HEK293 (cell line): ENCODE measurements around the gene DUS1L.

Source experiments
- ATF2 ChIP-seq: fragments of 450-650 bp; formaldehyde crosslinking; IDR thresholded peaks from 2 replicates; pipeline ENCODE4 v1.5.1; 2016; ENCODE audit warnings: missing biosample characterization, missing genetic modification characterization, low read depth
- KLF10 ChIP-seq: fragments of 450-650 bp; IDR thresholded peaks from 2 replicates; pipeline ENCODE4 v1.5.1; 2018; ENCODE audit warnings: missing biosample characterization, mild to moderate bottlenecking, missing genetic modification characterization
- PRDM10 ChIP-seq: fragments of 450-650 bp; formaldehyde crosslinking; IDR thresholded peaks from 2 replicates; pipeline ENCODE4 v1.5.1; 2016; ENCODE audit warnings: missing biosample characterization, missing genetic modification characterization
- REST ChIP-seq: fragments of 450-650 bp; formaldehyde crosslinking; IDR thresholded peaks from 2 replicates; pipeline ENCODE4 v1.5.1; 2016; ENCODE audit warnings: missing biosample characterization, missing genetic modification characterization
- SETDB1 ChIP-seq: IDR thresholded peaks from one replicate; pipeline ENCODE4 v1.6.1; 2017; ENCODE audit warnings: mild to moderate bottlenecking, low read length, moderate library complexity, mixed read lengths; ENCODE audit not compliant: insufficient read length
- TSHZ1 ChIP-seq: fragments of 450-650 bp; formaldehyde crosslinking; IDR thresholded peaks from 2 replicates; pipeline ENCODE4 v1.5.1; 2016; ENCODE audit warnings: missing biosample characterization, missing genetic modification characterization, borderline replicate concordance
- WT1 ChIP-seq: fragments of 450-650 bp; formaldehyde crosslinking; IDR thresholded peaks from 2 replicates; pipeline ENCODE4 v1.5.1; 2016; ENCODE audit warnings: missing biosample characterization, missing genetic modification characterization
- ZBTB7A ChIP-seq: fragments of 450-650 bp; formaldehyde crosslinking; IDR thresholded peaks from 2 replicates; pipeline ENCODE4 v1.5.1; 2016; ENCODE audit warnings: low read depth, missing biosample characterization, missing genetic modification characterization
- ZNF121 ChIP-seq: fragments of 450-650 bp; formaldehyde crosslinking; IDR thresholded peaks from 2 replicates; pipeline ENCODE4 v1.5.1; 2016; ENCODE audit warnings: missing biosample characterization, missing genetic modification characterization
- ZNF26 ChIP-seq: fragments of 450-650 bp; formaldehyde crosslinking; IDR thresholded peaks from 2 replicates; pipeline ENCODE4 v1.5.1; 2016; ENCODE audit warnings: missing biosample characterization, missing genetic modification characterization
- ZNF311 ChIP-seq: fragments of 450-650 bp; formaldehyde crosslinking; IDR thresholded peaks from 2 replicates; pipeline ENCODE4 v1.5.1; 2017; ENCODE audit warnings: missing biosample characterization, missing genetic modification characterization, borderline replicate concordance
- ZNF426 ChIP-seq: fragments of 450-650 bp; formaldehyde crosslinking; IDR thresholded peaks from 2 replicates; pipeline ENCODE4 v1.5.1; 2017; ENCODE audit warnings: missing biosample characterization, missing genetic modification characterization, mild to moderate bottlenecking, inconsistent platforms, moderate library complexity
- ZNF548 ChIP-seq: fragments of 450-650 bp; formaldehyde crosslinking; IDR thresholded peaks from 2 replicates; pipeline ENCODE4 v1.5.1; 2016; ENCODE audit warnings: missing biosample characterization, missing genetic modification characterization
- ZNF621 ChIP-seq: fragments of 450-650 bp; formaldehyde crosslinking; IDR thresholded peaks from 2 replicates; pipeline ENCODE4 v1.5.1; 2017; ENCODE audit warnings: missing biosample characterization, missing genetic modification characterization
- ZNF623 ChIP-seq: fragments of 450-650 bp; formaldehyde crosslinking; IDR thresholded peaks from 2 replicates; pipeline ENCODE4 v1.5.1; 2016; ENCODE audit warnings: missing biosample characterization, missing genetic modification characterization
- ZNF629 ChIP-seq: fragments of 450-650 bp; formaldehyde crosslinking; IDR thresholded peaks from 2 replicates; pipeline ENCODE4 v1.5.1; 2017; ENCODE audit warnings: missing biosample characterization, missing genetic modification characterization
- ZNF660 ChIP-seq: fragments of 450-650 bp; IDR thresholded peaks from 2 replicates; pipeline ENCODE4 v1.5.1; 2018; ENCODE audit warnings: missing biosample characterization, mild to moderate bottlenecking, missing genetic modification characterization
- ZNF664 ChIP-seq: fragments of 450-650 bp; formaldehyde crosslinking; IDR thresholded peaks from 2 replicates; pipeline ENCODE4 v1.5.1; 2016; ENCODE audit warnings: missing biosample characterization, missing genetic modification characterization
- ZNF677 ChIP-seq: fragments of 450-650 bp; IDR thresholded peaks from 2 replicates; pipeline ENCODE4 v1.5.0; 2018; ENCODE audit warnings: missing biosample characterization, mild to moderate bottlenecking, missing genetic modification characterization, moderate library complexity
- ZNF792 ChIP-seq: fragments of 450-650 bp; formaldehyde crosslinking; IDR thresholded peaks from 2 replicates; pipeline ENCODE4 v1.5.1; 2016; ENCODE audit warnings: missing biosample characterization, missing genetic modification characterization
- ZSCAN18 ChIP-seq: fragments of 450-650 bp; formaldehyde crosslinking; IDR thresholded peaks from 2 replicates; pipeline ENCODE4 v1.5.1; 2016; ENCODE audit warnings: missing biosample characterization, missing genetic modification characterization
- ZSCAN5A ChIP-seq: fragments of 450-650 bp; formaldehyde crosslinking; IDR thresholded peaks from 2 replicates; pipeline ENCODE4 v1.5.1; 2016; ENCODE audit warnings: missing biosample characterization, missing genetic modification characterization

Gene DUS1L

GRCh38 chr17:82022310-82022980, 43.2 kb downstream of the DUS1L start, which contains the start of gene CENPX (continued):
- TF ChIP-seq REST (tag by site-specific recombination) (no peak; the same call in 1 of the 2 replicates), ZNF792 (0 out of 2 replicates have a peak, but pooled peaks have one; percentile 28), ZNF426 (no peak), ZNF621 (tag by site-specific recombination) (no peak), ZSCAN5A (tag by site-specific recombination) (peak; percentile 36; the same call in 1 of the 2 replicates), ZNF311 (no peak), ZNF623 (tag by site-specific recombination) (no peak; the same call in 1 of the 2 replicates), ZNF677 (tag by site-specific recombination) (no peak), ZNF548 (tag by site-specific recombination) (no peak), SETDB1 (no peak), ZSCAN18 (no peak), ZNF121 (tag by site-specific recombination) (no peak), ZNF629 (peak; percentile 34; the same call in 1 of the 2 replicates), KLF10 (tag by site-specific recombination) (no peak), TSHZ1 (tag by site-specific recombination) (peak; percentile 29; the same call in 1 of the 2 replicates), WT1 (no peak), ZNF26 (no peak), ZBTB7A (tag by site-specific recombination) (peak; percentile 97), PRDM10 (tag by site-specific recombination) (peak; percentile 98), ZNF660 (tag by site-specific recombination) (no peak), ATF2 (tag by site-specific recombination) (no peak), ZNF664 (tag by site-specific recombination) (no peak)
